A549 (cell line): Measurements from ENCODE around the gene PIK3R1. TPM values are rescaled to one million over a fixed set of nuclear protein-coding genes. Genes with fewer than 3 reads are reported as not detected.

ENCODE experiments used
- ATAC-seq, 2 experiments: fragments of 200-7000 bp in 1 of 2; fragments of >200 bp in 1 of 2; cut with Nextera tagmentation in 1 of 2; cut with Tn5 transposase in 1 of 2; 3 replicates each; pipeline versions ENCODE4 v1.8.0 to v1.9.1; 2018 to 2020; ENCODE audit warnings: mild to moderate bottlenecking in 1 of 2, moderate library complexity in 1 of 2
- CTCF ChIA-PET: fragments of 300-600 bp; sonication (Branson Sonifier 250); formaldehyde crosslinking; extraction: SDS; loops from one replicate; lab custom pipeline; 2021; ENCODE audit warnings: antibody characterized with exemption, inconsistent platforms; lab: Yijun Ruan, JAX
- POLR2A ChIA-PET: fragments of 350-600 bp; formaldehyde crosslinking; extraction: SDS; loops from one replicate; lab custom pipeline; 2021; ENCODE audit warnings: antibody characterized with exemption, inconsistent platforms; lab: Yijun Ruan, JAX
- DNase-seq, 2 experiments: peaks; one replicate each; pipeline versions ENCODE4 v3.0.0 to v3.0.0-alpha.2; 2011 to 2016; ENCODE audit warnings: low read depth in 1 of 2, low spot score in 1 of 2
- FAIRE-seq: peaks from 2 replicates; lab custom pipeline; 2011; peaks lifted over from hg19 to GRCh38; lab: Jason Lieb, UNC
- H3K27ac ChIP-seq, 2 experiments: fragments of >200 bp; sonication (Bioruptor Twin); formaldehyde crosslinking; 3 replicates each; pipeline ENCODE4 v1.5.1; 2016 to 2017
- H3K4me1 ChIP-seq: fragments of >200 bp; sonication (Bioruptor Twin); formaldehyde crosslinking; 3 replicates; pipeline ENCODE4 v1.6.1; 2016
- H3K4me2 ChIP-seq: fragments of >200 bp; sonication (Bioruptor Twin); formaldehyde crosslinking; 3 replicates; pipeline ENCODE4 v1.6.1; 2016
- H3K4me3 ChIP-seq: fragments of >200 bp; sonication (Bioruptor Twin); formaldehyde crosslinking; 3 replicates; pipeline ENCODE4 v1.5.1; 2016
- H3K9me3 ChIP-seq: fragments of >200 bp; sonication (Bioruptor Twin); formaldehyde crosslinking; 3 replicates; pipeline ENCODE4 v1.6.1; 2016
- BCL3 ChIP-seq: fragments of >200 bp; sonication (Bioruptor Twin); formaldehyde crosslinking; IDR thresholded peaks from 3 replicates; pipeline ENCODE4 v1.6.1; 2016
- EHMT2 ChIP-seq: fragments of 200-600 bp; sonication (generic); IDR thresholded peaks from 2 replicates; pipeline ENCODE4 v1.6.1; 2016; ENCODE audit warnings: antibody characterized with exemption, low read depth, mild to moderate bottlenecking, moderate library complexity
- ELK1 ChIP-seq: fragments of 150-350 bp; IDR thresholded peaks from 2 replicates; pipeline ENCODE4 v1.6.1; 2014; ENCODE audit warnings: low read depth, mild to moderate bottlenecking, low read length
- FOSL2 ChIP-seq, 2 experiments: fragments of 450-650 bp in 1 of 2; fragments of >200 bp in 1 of 2; sonication (Bioruptor Twin) in 1 of 2; formaldehyde crosslinking; IDR thresholded peaks; 2 replicates each; pipeline versions ENCODE4 v1.5.0 to v1.6.1; 2016 to 2020; ENCODE audit warnings: mild to moderate bottlenecking in 1 of 2, moderate library complexity in 1 of 2
- HEYL ChIP-seq: fragments of 250-450 bp; sonication (Bioruptor Pico); IDR thresholded peaks from 2 replicates; pipeline ENCODE4 v1.8.0; 2021; ENCODE audit warnings: mild to moderate bottlenecking, moderate library complexity
- JUN ChIP-seq, 2 experiments: fragments of >200 bp; sonication (Bioruptor Twin); formaldehyde crosslinking; IDR thresholded peaks; 2 replicates in 1 of 2; 3 replicates in 1 of 2; pipeline ENCODE4 v1.6.1; 2016 to 2017
- PHF8 ChIP-seq: fragments of 200-600 bp; sonication (generic); IDR thresholded peaks from 2 replicates; pipeline ENCODE4 v1.6.1; 2016; ENCODE audit warnings: low read depth, mild to moderate bottlenecking, antibody characterized with exemption, moderate library complexity, borderline replicate concordance
- POLR2A ChIP-seq: IDR thresholded peaks from 2 replicates; pipeline ENCODE4 v1.6.1; 2012; ENCODE audit warnings: mild to moderate bottlenecking, low read length
- RAD21 ChIP-seq, 2 experiments: fragments of >200 bp in 1 of 2; sonication (Bioruptor Twin) in 1 of 2; formaldehyde crosslinking in 1 of 2; IDR thresholded peaks in 1 of 2; conservative IDR thresholded peaks in 1 of 2; 2 replicates in 1 of 2; 3 replicates in 1 of 2; pipeline ENCODE4 v1.6.1; 2012 to 2018; ENCODE audit warnings: inconsistent platforms in 1 of 2
- REST ChIP-seq: fragments of 200-600 bp; sonication (generic); IDR thresholded peaks from 2 replicates; pipeline ENCODE4 v1.6.1; 2016; ENCODE audit warnings: antibody characterized with exemption, mild to moderate bottlenecking, moderate library complexity
- WGBS: methylation state at CpG from one replicate; pipeline ENCODE4 v1.1.6; 2017; ENCODE audit errors: missing lambda C conversion rate; 5-methylcytosine and 5-hydroxymethylcytosine counted together
- polyA minus RNA-seq: library from RNA; depleted of rRNA, polyadenylated mRNA; stranded (reverse); fragments of >200 nt; gene quantifications from 2 replicates; pipeline ENCODE4 v1.2.3, GENCODE V29; 2011; rRNA and poly(A)+ RNA removed
- polyA plus RNA-seq, 4 experiments: library from polyadenylated mRNA; depleted of rRNA in 3 of 4; stranded (reverse); fragments of >200 nt; fragmentation: RNase III in 1 of 4; extraction: RNeasy Plus Mini Kit Qiagen cat#74134 plus additional on column Dnase treatment in 1 of 4; gene quantifications; 2 replicates in 3 of 4; 3 replicates in 1 of 4; pipeline ENCODE4 v1.2.3, GENCODE V29; 2011 to 2017
- TF ChIP-seq, protein P1 (sequence below): fragments of 450-650 bp; IDR thresholded peaks from 2 replicates; pipeline ENCODE4 v1.6.1; 2014; ENCODE audit warnings: antibody characterized with exemption
- TF ChIP-seq, protein P2 (sequence below): fragments of 250-450 bp; sonication (Bioruptor Pico); IDR thresholded peaks from 2 replicates; pipeline ENCODE4 v1.5.0; 2021; ENCODE audit warnings: mild to moderate bottlenecking, moderate library complexity, borderline replicate concordance

The PIK3R1 gene
- polyA plus RNA-seq (2011; rRNA removed), result 5.7 and 8.8 TPM in 2 replicates
- polyA plus RNA-seq (2012; cell fraction: cytosol; rRNA removed), result 1.2 and 1.4 TPM in 2 replicates
- 0.86 and 1.9 TPM in 2 replicates for polyA plus RNA-seq (2012; cell fraction: nucleus; rRNA removed)
- 5.5 to 6.0 TPM (median 5.7 TPM) in 3 replicates for polyA plus RNA-seq (2017; fragmentation: RNase III; extraction: RNeasy Plus Mini Kit Qiagen cat#74134 plus additional on column Dnase treatment)
- polyA minus RNA-seq, result 10.2 and 16.1 TPM in 2 replicates

DNA sequence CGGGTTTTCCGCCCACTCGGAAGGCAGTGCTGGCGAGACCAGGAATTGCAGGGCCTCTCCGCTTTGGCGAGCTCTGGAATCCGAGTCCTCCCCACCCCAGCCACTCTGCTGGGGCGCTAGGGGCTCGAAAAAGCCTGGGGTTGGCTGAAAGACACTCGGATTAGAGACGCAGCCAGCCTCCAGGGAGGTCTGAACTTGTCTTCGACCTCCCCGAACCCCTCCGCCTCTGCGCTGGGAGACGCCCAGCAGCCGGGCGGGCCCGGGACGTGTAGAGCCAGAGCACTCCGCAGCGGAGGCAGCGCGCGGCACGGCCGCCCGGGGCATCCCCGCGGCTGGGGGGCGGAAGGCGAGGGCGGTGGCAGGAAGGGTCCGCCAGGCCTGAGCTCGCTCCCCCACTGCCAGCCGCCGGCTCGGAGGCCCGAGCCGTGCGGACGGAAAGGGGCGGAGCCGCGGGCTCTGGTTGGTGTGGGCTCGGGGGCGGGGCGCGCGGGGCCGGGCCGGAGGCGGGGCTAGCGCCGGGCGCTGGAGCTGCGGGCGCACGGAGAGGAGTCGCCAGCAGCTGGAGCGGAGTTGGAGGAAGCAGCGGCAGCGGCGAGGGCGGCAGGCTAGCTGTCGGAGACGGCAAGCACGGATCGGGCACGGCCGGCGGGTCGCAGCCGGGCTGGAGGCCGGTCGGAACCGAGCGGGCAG lies at the start of gene PIK3R1:
TSS of gene PIK3R1 (plus strand) at position 549 of the 690 bp plus-strand sequence. CDS start 10,920 bp downstream, outside the sequence.
- peak within 1 kb of the TSS; percentile 91 to 98 for H3K27ac ChIP-seq
- H3K4me1 ChIP-seq, result peaks cover 16% of the 10 kb centered on the region; the same call in 2 of the 3 replicates
- H3K4me2 ChIP-seq, result peak within 1 kb of the TSS; percentile 81
- FAIRE-seq, result no peak
- TF ChIP-seq BCL3 (peak; percentile 73; the same call in 2 of the 3 replicates), POLR2A (peak; percentile 88), HEYL (CRISPR knock-in tag) (no peak), ELK1 (no peak), RAD21 (conservative IDR thresholded peaks at IDR 0.05 in 1 of 2, IDR thresholded peaks at IDR 0.05 in 1 of 2) (peak; percentile 4 to 25; a peak in 2 of 5 replicates), JUN (IDR thresholded peaks at IDR 0.05) (peak; percentile 44 to 71; a peak in 3 of 5 replicates), PHF8 (peak; percentile 80), EHMT2 (no peak), REST (peak; percentile 47; the same call in 1 of the 2 replicates), FOSL2 (IDR thresholded peaks at IDR 0.05) (no peak), FOSL2 (CRISPR knock-in tag; IDR thresholded peaks at IDR 0.05) (no peak)
- TF ChIP-seq, protein P1, sequence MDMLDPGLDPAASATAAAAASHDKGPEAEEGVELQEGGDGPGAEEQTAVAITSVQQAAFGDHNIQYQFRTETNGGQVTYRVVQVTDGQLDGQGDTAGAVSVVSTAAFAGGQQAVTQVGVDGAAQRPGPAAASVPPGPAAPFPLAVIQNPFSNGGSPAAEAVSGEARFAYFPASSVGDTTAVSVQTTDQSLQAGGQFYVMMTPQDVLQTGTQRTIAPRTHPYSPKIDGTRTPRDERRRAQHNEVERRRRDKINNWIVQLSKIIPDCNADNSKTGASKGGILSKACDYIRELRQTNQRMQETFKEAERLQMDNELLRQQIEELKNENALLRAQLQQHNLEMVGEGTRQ, result no peak
- TF ChIP-seq, protein P2, sequence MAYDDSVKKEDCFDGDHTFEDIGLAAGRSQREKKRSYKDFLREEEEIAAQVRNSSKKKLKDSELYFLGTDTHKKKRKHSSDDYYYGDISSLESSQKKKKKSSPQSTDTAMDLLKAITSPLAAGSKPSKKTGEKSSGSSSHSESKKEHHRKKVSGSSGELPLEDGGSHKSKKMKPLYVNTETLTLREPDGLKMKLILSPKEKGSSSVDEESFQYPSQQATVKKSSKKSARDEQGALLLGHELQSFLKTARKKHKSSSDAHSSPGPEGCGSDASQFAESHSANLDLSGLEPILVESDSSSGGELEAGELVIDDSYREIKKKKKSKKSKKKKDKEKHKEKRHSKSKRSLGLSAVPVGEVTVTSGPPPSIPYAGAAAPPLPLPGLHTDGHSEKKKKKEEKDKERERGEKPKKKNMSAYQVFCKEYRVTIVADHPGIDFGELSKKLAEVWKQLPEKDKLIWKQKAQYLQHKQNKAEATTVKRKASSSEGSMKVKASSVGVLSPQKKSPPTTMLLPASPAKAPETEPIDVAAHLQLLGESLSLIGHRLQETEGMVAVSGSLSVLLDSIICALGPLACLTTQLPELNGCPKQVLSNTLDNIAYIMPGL (CRISPR knock-in tag), result peak; percentile 64; the same call in 1 of the 2 replicates
- 0% methylated on average over 6 of the region's 78 CpGs for WGBS
- DNase-seq, result peak; percentile 88 to 89
- H3K9me3 ChIP-seq, result peaks cover 7% of the 10 kb centered on the region; the same call in 2 of the 3 replicates
- peak within 1 kb of the TSS; percentile 96 for H3K4me3 ChIP-seq
- peak; percentile 83 to 91 for ATAC-seq
- CTCF ChIA-PET, result interaction anchor here (0.8 to 1.5 kb wide), 5 partner anchors 21 to 54 kb away, joined by 3 to 4 read pairs (median 3); no protein-coding TSS in a partner anchor
- POLR2A ChIA-PET, result interaction anchor here (0.5 to 2.1 kb wide), 14 partner anchors 9 to 1008 kb away, joined by 3 to 23 read pairs (median 3); no protein-coding TSS in a partner anchor
